ENCODE results near the gene MINDY4B. TPM values are rescaled to one million over a fixed set of nuclear protein-coding genes. Genes with fewer than 3 reads are reported as not detected.

Gene MINDY4B
- total RNA-seq, 1 donor: not detected

DNA sequence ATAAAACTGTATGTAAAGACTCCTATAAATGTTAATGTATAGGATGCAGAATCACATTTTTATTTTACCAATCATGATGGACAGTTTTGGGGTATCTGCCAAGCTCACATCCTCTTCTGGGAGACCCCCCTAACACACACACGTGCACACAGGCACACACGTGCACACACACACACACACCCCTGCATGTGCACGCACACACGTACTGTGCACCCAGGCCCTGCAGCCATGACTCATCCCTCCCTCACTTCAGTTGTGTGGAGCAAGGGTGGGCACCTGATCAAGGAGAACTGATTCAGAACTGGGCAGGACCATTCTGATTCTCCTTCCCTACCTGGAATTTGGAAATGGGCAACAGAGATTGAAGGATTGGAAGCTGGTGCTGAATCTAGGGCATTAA lies 16.0 kb upstream of the MINDY4B start:
- no peak overlapping the region for H2AFZ ChIP-seq (ENCODE audit: low read length)
- no peak overlapping the region for H3K4me2 ChIP-seq (ENCODE audit: insufficient read depth, low read length)
- no peaks in the 10 kb centered on the region for H3K4me1 ChIP-seq (ENCODE audit: insufficient read depth, low read length)
- no peaks in the 10 kb centered on the region for H3K9me3 ChIP-seq (ENCODE audit: low read depth, low read length)
- TF ChIP-seq, protein P1, sequence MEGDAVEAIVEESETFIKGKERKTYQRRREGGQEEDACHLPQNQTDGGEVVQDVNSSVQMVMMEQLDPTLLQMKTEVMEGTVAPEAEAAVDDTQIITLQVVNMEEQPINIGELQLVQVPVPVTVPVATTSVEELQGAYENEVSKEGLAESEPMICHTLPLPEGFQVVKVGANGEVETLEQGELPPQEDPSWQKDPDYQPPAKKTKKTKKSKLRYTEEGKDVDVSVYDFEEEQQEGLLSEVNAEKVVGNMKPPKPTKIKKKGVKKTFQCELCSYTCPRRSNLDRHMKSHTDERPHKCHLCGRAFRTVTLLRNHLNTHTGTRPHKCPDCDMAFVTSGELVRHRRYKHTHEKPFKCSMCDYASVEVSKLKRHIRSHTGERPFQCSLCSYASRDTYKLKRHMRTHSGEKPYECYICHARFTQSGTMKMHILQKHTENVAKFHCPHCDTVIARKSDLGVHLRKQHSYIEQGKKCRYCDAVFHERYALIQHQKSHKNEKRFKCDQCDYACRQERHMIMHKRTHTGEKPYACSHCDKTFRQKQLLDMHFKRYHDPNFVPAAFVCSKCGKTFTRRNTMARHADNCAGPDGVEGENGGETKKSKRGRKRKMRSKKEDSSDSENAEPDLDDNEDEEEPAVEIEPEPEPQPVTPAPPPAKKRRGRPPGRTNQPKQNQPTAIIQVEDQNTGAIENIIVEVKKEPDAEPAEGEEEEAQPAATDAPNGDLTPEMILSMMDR (IDR thresholded peaks at IDR 0.05; ENCODE audit: extremely low read depth, low read depth, low read length): no peak
- H3K79me2 ChIP-seq (ENCODE audit: insufficient read depth, low read length): no peaks in the 10 kb centered on the region
- H3K36me3 ChIP-seq (ENCODE audit: insufficient read depth, low read length): no peaks in the 10 kb centered on the region
- no peak overlapping the region for H3K27ac ChIP-seq (ENCODE audit: low read depth, low read length)
- DNase-seq (ENCODE audit: insufficient read length, low spot score, missing footprints): no peak
- no peak overlapping the region for H3K4me3 ChIP-seq (ENCODE audit: insufficient read depth, low read length)
- peaks cover 15% of the 10 kb centered on the region for H3K27me3 ChIP-seq (ENCODE audit: insufficient read depth, low read length)
- H4K20me1 ChIP-seq (ENCODE audit: insufficient read depth, low read length): no peaks in the 10 kb centered on the region

DNA sequence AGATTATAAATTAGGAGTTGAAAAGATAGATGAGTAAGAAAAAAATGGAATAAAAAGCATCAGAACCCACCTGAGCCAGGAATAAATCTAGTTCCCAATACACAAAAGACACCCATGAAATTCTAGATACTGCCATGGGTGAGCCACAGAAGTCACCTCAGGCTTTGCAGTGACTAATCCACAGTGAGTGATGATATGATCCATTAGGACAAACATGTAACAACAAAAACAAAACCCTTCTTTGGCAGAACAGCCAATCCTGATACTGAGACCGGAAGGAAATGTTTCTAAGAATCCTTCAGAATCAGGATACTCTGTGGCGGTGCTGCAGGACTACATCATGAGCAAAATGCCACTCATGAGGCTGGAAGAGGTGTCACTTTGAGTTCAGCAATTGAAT lies 15.0 kb upstream of the MINDY4B start:
- Histone ChIP-seq H3K4me2 (ENCODE audit: insufficient read depth, low read length) (no peak overlapping the region), H3K79me2 (ENCODE audit: insufficient read depth, low read length) (no peaks in the 10 kb centered on the region), H3K9me3 (ENCODE audit: low read depth, low read length) (no peaks in the 10 kb centered on the region), H2AFZ (ENCODE audit: low read length) (no peak overlapping the region), H3K27ac (ENCODE audit: low read depth, low read length) (no peak overlapping the region), H3K36me3 (ENCODE audit: insufficient read depth, low read length) (no peaks in the 10 kb centered on the region), H4K20me1 (ENCODE audit: insufficient read depth, low read length) (no peaks in the 10 kb centered on the region), H3K4me3 (ENCODE audit: insufficient read depth, low read length) (no peak overlapping the region), H3K27me3 (ENCODE audit: insufficient read depth, low read length) (peaks cover 10% of the 10 kb centered on the region), H3K4me1 (ENCODE audit: insufficient read depth, low read length) (no peaks in the 10 kb centered on the region)
- TF ChIP-seq, protein P1 (IDR thresholded peaks at IDR 0.05; ENCODE audit: extremely low read depth, low read depth, low read length): no peak
- DNase-seq (ENCODE audit: insufficient read length, low spot score, missing footprints): no peak

DNA sequence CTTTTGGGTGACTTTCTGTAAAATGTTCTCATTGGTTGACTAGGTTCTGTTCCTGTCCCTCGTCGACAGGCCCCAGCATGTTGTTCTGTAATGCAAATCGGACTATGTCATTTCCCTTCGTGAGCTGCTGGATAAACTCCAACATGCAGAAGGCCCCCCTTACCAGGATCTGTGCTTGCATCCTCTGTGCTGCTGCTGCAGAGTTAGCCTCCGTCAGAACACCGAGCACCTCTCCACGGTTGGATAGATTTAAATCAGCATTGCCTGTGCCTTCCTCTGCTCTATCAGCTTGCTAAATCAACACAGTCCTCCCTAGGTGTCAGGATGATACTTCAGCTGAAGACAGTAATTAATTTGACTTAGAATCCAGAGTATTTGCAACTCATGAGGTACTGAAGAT lies 12.7 kb upstream of the MINDY4B start:
- DNase-seq (ENCODE audit: insufficient read length, low spot score, missing footprints): no peak
- peaks cover 7% of the 10 kb centered on the region for H3K27me3 ChIP-seq (ENCODE audit: insufficient read depth, low read length)
- H2AFZ ChIP-seq (ENCODE audit: low read length): no peak overlapping the region
- H3K9me3 ChIP-seq (ENCODE audit: low read depth, low read length): no peaks in the 10 kb centered on the region
- H3K27ac ChIP-seq (ENCODE audit: low read depth, low read length): no peak overlapping the region
- H3K4me3 ChIP-seq (ENCODE audit: insufficient read depth, low read length): no peak overlapping the region
- TF ChIP-seq, protein P1 (IDR thresholded peaks at IDR 0.05; ENCODE audit: extremely low read depth, low read depth, low read length): no peak
- no peaks in the 10 kb centered on the region for H3K36me3 ChIP-seq (ENCODE audit: insufficient read depth, low read length)
- H3K4me1 ChIP-seq (ENCODE audit: insufficient read depth, low read length): no peaks in the 10 kb centered on the region
- no peaks in the 10 kb centered on the region for H3K79me2 ChIP-seq (ENCODE audit: insufficient read depth, low read length)
- no peaks in the 10 kb centered on the region for H4K20me1 ChIP-seq (ENCODE audit: insufficient read depth, low read length)
- no peak overlapping the region for H3K4me2 ChIP-seq (ENCODE audit: insufficient read depth, low read length)

DNA sequence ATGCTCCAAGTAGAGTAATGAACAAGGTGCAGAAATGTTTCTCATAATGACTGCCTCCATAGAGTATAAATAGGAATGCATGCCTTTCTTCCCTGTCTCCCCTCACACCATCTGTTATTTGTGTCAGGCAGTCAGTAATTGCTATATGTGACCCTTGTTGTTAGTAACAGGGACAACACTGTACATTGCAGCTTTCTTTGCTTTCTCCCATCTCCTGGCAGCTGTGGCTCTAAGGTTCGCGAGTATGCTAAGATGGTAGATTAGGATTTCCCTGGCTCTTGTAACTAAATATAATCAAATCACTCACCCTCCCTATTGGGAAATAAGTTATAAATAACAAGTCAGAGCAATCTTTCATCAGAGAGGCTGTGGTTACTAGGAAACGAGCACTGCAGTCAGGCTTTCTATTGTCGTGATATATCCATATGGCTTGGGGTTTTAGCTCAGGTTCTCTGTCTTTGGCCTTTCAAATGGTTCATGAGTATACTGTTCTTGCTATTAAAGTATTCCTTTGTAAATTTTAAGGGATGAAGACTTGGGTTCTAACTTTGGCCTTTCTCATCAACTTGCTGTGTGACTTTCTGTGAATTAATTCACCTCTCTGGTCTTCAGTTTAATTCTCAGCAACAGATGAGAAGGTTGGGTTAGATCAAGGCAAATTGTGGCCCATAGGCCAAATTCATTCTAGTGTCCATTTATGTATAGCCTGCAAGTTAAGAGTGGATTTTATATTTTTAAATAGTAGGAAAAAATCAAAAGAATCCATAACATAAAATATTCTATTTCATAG lies 8.1 kb upstream of the MINDY4B start:
- no peak overlapping the region for H3K27ac ChIP-seq (ENCODE audit: low read depth, low read length)
- H3K4me2 ChIP-seq (ENCODE audit: insufficient read depth, low read length): no peak overlapping the region
- no peak overlapping the region for H2AFZ ChIP-seq (ENCODE audit: low read length)
- DNase-seq (ENCODE audit: insufficient read length, low spot score, missing footprints): no peak
- H3K79me2 ChIP-seq (ENCODE audit: insufficient read depth, low read length): no peaks in the 10 kb centered on the region
- TF ChIP-seq, protein P1 (IDR thresholded peaks at IDR 0.05; ENCODE audit: extremely low read depth, low read depth, low read length): no peak
- no peaks in the 10 kb centered on the region for H3K9me3 ChIP-seq (ENCODE audit: low read depth, low read length)
- H3K4me1 ChIP-seq (ENCODE audit: insufficient read depth, low read length): no peaks in the 10 kb centered on the region
- H3K36me3 ChIP-seq (ENCODE audit: insufficient read depth, low read length): no peaks in the 10 kb centered on the region
- H3K27me3 ChIP-seq (ENCODE audit: insufficient read depth, low read length): peaks cover 26% of the 10 kb centered on the region
- H4K20me1 ChIP-seq (ENCODE audit: insufficient read depth, low read length): no peaks in the 10 kb centered on the region
- no peak overlapping the region for H3K4me3 ChIP-seq (ENCODE audit: insufficient read depth, low read length)
